GM23338 (cell line): ENCODE results near the gene C2orf66. TPM values are rescaled to one million over a fixed set of nuclear protein-coding genes. Genes with fewer than 3 reads are reported as not detected.

ENCODE experiments used
- ATAC-seq: fragments of 200-7000 bp; cut with Tn5 transposase; 3 replicates; pipeline ENCODE4 v1.9.1; 2020
- DNase-seq: peaks from one replicate; pipeline ENCODE4 v3.0.0-alpha.2; 2015; ENCODE audit warnings: low spot score
- H2AFZ ChIP-seq: fragments of 200-600 bp; sonication (generic); 2 replicates; pipeline ENCODE4 v1.8.0; 2016; ENCODE audit warnings: antibody characterized with exemption, mild to moderate bottlenecking, moderate library complexity
- H3F3A ChIP-seq: fragments of 200-600 bp; sonication (generic); replicated peaks from 2 replicates; pipeline ENCODE4 v1.8.0; 2017; ENCODE audit warnings: antibody characterized with exemption, mixed run types, low read depth
- H3K27ac ChIP-seq: fragments of 200-600 bp; sonication (generic); 2 replicates; pipeline ENCODE4 v1.6.1; 2016; ENCODE audit warnings: low read depth
- H3K27me3 ChIP-seq: fragments of 200-600 bp; sonication (generic); 2 replicates; pipeline ENCODE4 v1.8.0; 2016; ENCODE audit warnings: mild to moderate bottlenecking, mixed run types, moderate library complexity; ENCODE audit not compliant: insufficient read depth
- H3K36me3 ChIP-seq: fragments of 200-600 bp; sonication (generic); 2 replicates; pipeline ENCODE4 v1.8.0; 2016; ENCODE audit warnings: mild to moderate bottlenecking; ENCODE audit not compliant: insufficient read depth
- H3K4me1 ChIP-seq: fragments of 200-600 bp; sonication (generic); 2 replicates; pipeline ENCODE4 v1.8.0; 2016; ENCODE audit warnings: mild to moderate bottlenecking, moderate library complexity; ENCODE audit not compliant: insufficient read depth
- H3K4me2 ChIP-seq: fragments of 200-600 bp; sonication (generic); 2 replicates; pipeline ENCODE4 v1.7.1; 2017; ENCODE audit warnings: mixed run types
- H3K4me3 ChIP-seq: fragments of 200-600 bp; sonication (generic); 2 replicates; pipeline ENCODE4 v1.6.1; 2016; ENCODE audit warnings: mixed run types
- H3K79me2 ChIP-seq: fragments of 200-600 bp; sonication (generic); replicated peaks from 2 replicates; pipeline ENCODE4 v1.8.0; 2017; ENCODE audit warnings: mild to moderate bottlenecking; ENCODE audit not compliant: insufficient read depth
- H3K9me2 ChIP-seq: fragments of 200-600 bp; sonication (generic); 2 replicates; pipeline ENCODE4 v1.8.0; 2017; ENCODE audit not compliant: insufficient read depth
- H4K20me1 ChIP-seq: fragments of 200-600 bp; sonication (generic); replicated peaks from 2 replicates; pipeline ENCODE4 v1.8.0; 2017; ENCODE audit warnings: mild to moderate bottlenecking; ENCODE audit not compliant: insufficient read depth
- H3K27ac Mint-ChIP-seq: 2 replicates; pipeline ENCODE4 v1.8.0; 2020; ENCODE audit warnings: inconsistent platforms, mild to moderate bottlenecking, moderate library complexity, mixed read lengths
- H3K27me3 Mint-ChIP-seq: 3 replicates; pipeline ENCODE4 v1.8.0; 2022; ENCODE audit warnings: low read depth, mild to moderate bottlenecking, moderate library complexity, mixed read lengths, inconsistent platforms; ENCODE audit not compliant: insufficient read depth, poor library complexity
- H3K36me3 Mint-ChIP-seq: 3 replicates; pipeline ENCODE4 v1.8.0; 2021; ENCODE audit warnings: low read depth, mild to moderate bottlenecking, inconsistent platforms, moderate library complexity, mixed read lengths
- H3K4me1 Mint-ChIP-seq: 3 replicates; pipeline ENCODE4 v1.8.0; 2020; ENCODE audit warnings: mild to moderate bottlenecking, inconsistent platforms, mixed read lengths
- H3K4me3 Mint-ChIP-seq: 3 replicates; pipeline ENCODE4 v1.8.0; 2021; ENCODE audit warnings: moderate library complexity, mild to moderate bottlenecking, inconsistent platforms, mixed read lengths
- H3K9me3 Mint-ChIP-seq: 3 replicates; pipeline ENCODE4 v1.8.0; 2020; ENCODE audit warnings: moderate library complexity, mild to moderate bottlenecking, inconsistent platforms, mixed read lengths
- CREB1 ChIP-seq: fragments of 250-450 bp; sonication (Bioruptor Pico); IDR thresholded peaks from 2 replicates; pipeline ENCODE4 v1.5.0; 2020; ENCODE audit warnings: low read depth, mild to moderate bottlenecking, moderate library complexity
- ETS1 ChIP-seq: IDR thresholded peaks from 2 replicates; pipeline ENCODE4 v1.6.1; 2016; ENCODE audit warnings: antibody characterized with exemption
- EZH2 ChIP-seq: fragments of 200-600 bp; sonication (generic); IDR thresholded peaks from one replicate; pipeline ENCODE4 v1.8.0; 2017; ENCODE audit warnings: antibody characterized with exemption, mild to moderate bottlenecking, low read depth; ENCODE audit not compliant: unreplicated experiment
- JUNB ChIP-seq: IDR thresholded peaks from one replicate; pipeline ENCODE4 v1.6.1; 2016; ENCODE audit warnings: antibody characterized with exemption; ENCODE audit not compliant: unreplicated experiment
- POLR2AphosphoS5 ChIP-seq: IDR thresholded peaks from 2 replicates; pipeline ENCODE4 v1.6.1; 2016; ENCODE audit warnings: antibody characterized with exemption, low read depth
- STAT1 ChIP-seq: IDR thresholded peaks from one replicate; pipeline ENCODE4 v1.6.1; 2016; ENCODE audit warnings: antibody characterized with exemption; ENCODE audit not compliant: unreplicated experiment
- ZNF331 ChIP-seq: fragments of 250-450 bp; sonication (Bioruptor Pico); IDR thresholded peaks from 2 replicates; pipeline ENCODE4 v1.5.0; 2020; ENCODE audit warnings: low read depth, mild to moderate bottlenecking, moderate library complexity
- ZNF462 ChIP-seq: fragments of 250-450 bp; sonication (Bioruptor Pico); IDR thresholded peaks from 2 replicates; pipeline ENCODE4 v1.5.0; 2020; ENCODE audit warnings: mild to moderate bottlenecking, moderate library complexity
- polyA plus RNA-seq: library from polyadenylated mRNA; unstranded; fragments of >200 nt; fragmentation: Nextera tagmentation; extraction: Ambion mirVana; gene quantifications from 2 replicates; pipeline ENCODE4 v1.2.1, GENCODE V29; 2016
- total RNA-seq: library from RNA; depleted of rRNA; stranded (reverse); fragments of >200 nt; shearing (Covaris generic); gene quantifications from 2 replicates; pipeline ENCODE4 v1.2.3, GENCODE V29; 2014

Gene C2orf66
- total and polyA plus RNA-seq, 2 experiments from 2014 or later = not detected

- TF ChIP-seq ZNF462 (CRISPR knock-in tag) (no peak), EZH2 (no peak), ETS1 (no peak), ZNF331 (no peak), CREB1 (no peak), JUNB (no peak), POLR2AphosphoS5 (no peak)
These were observed 16.3 kb downstream of the C2orf66 start (continued) for GRCh38 chr2:196792865-196793264.

GRCh38 chr2:196783431-196784094, 25.6 kb downstream of the C2orf66 start:
- ATAC-seq = no peak
- Histone ChIP-seq H3K4me2 (no peak overlapping the region), H3K36me3 (peaks cover 44% of the 10 kb centered on the region), H3K9me2 (no peaks in the 10 kb centered on the region), H3K27ac (no peak overlapping the region), H3K27me3 (no peaks in the 10 kb centered on the region), H3K79me2 (no peaks in the 10 kb centered on the region), H4K20me1 (peaks cover 12% of the 10 kb centered on the region; the same call in 1 of the 2 replicates), H3F3A (no peaks in the 10 kb centered on the region), H3K4me1 (no peaks in the 10 kb centered on the region), H3K4me3 (no peak overlapping the region), H2AFZ (no peak overlapping the region)
- H3K36me3 Mint-ChIP-seq = peaks cover 36% of the 10 kb centered on the region
- peaks cover 2% of the 10 kb centered on the region for H3K27me3 Mint-ChIP-seq
- no peak overlapping the region for H3K4me3 Mint-ChIP-seq
- H3K4me1 Mint-ChIP-seq = peaks cover 3% of the 10 kb centered on the region; the same call in 2 of the 3 replicates
- DNase-seq = no peak
- no peak overlapping the region; the same call in 1 of the 2 replicates for H3K27ac Mint-ChIP-seq
- no peaks in the 10 kb centered on the region for H3K9me3 Mint-ChIP-seq
- TF ChIP-seq STAT1 (no peak), ZNF462 (CRISPR knock-in tag) (no peak)
